Activated CD4-positive, CD25-positive, alpha-beta regulatory T cell (primary cell): ENCODE results near the gene MEIOSIN.
A peak's percentile ranks its signal among the peaks of the same experiment; 100 is the strongest.
"Not testable (repeated sequence)": the region's sequence is repeated elsewhere in the genome, so short reads cannot be mapped to it uniquely, and the experiment has no call there.

Source experiments
- DNase-seq, 4 experiments: peaks; one replicate each; lab custom pipeline; 2025; lab: John Stamatoyannopoulos, UW

MEIOSIN gene

GRCh38 chr19:45798995-45799517 lies 65.8 kb downstream of the MEIOSIN start:
- peak in 1 of 4 experiments; percentile 19 for DNase-seq

GRCh38 chr19:45799541-45799940 lies 66.3 kb downstream of the MEIOSIN start:
- not testable (repeated sequence) for DNase-seq

- no peak for DNase-seq
Observed at GRCh38 chr19:45800070-45800553, 66.9 kb downstream of the MEIOSIN start.

GRCh38 chr19:45801603-45802175 lies 68.5 kb downstream of the MEIOSIN start:
- no peak for DNase-seq

GRCh38 chr19:45804140-45804958 lies 71.1 kb downstream of the MEIOSIN start:
- DNase-seq, result no peak

- no peak for DNase-seq
Observed at GRCh38 chr19:45804959-45805230, 71.7 kb downstream of the MEIOSIN start.

- DNase-seq, result no peak
Observed at GRCh38 chr19:45805719-45806118, 72.5 kb downstream of the MEIOSIN start.

GRCh38 chr19:45809643-45810159 lies 76.5 kb downstream of the MEIOSIN start:
- DNase-seq, result no peak

- no peak for DNase-seq
Observed at GRCh38 chr19:45812297-45812696, 79.1 kb downstream of the MEIOSIN start.
